CD4-positive, alpha-beta T cell treated with Interleukin-17A for 4 hours (primary cell): ENCODE results near the gene ITPR2.
"Not testable (repeated sequence)": the region's sequence is repeated elsewhere in the genome, so short reads cannot be mapped to it uniquely, and the experiment has no call there.

ENCODE experiments used
- DNase-seq: peaks from one replicate; pipeline ENCODE4 v3.0.0-alpha.2; 2020; ENCODE audit warnings: mixed read lengths

Gene ITPR2

DNA sequence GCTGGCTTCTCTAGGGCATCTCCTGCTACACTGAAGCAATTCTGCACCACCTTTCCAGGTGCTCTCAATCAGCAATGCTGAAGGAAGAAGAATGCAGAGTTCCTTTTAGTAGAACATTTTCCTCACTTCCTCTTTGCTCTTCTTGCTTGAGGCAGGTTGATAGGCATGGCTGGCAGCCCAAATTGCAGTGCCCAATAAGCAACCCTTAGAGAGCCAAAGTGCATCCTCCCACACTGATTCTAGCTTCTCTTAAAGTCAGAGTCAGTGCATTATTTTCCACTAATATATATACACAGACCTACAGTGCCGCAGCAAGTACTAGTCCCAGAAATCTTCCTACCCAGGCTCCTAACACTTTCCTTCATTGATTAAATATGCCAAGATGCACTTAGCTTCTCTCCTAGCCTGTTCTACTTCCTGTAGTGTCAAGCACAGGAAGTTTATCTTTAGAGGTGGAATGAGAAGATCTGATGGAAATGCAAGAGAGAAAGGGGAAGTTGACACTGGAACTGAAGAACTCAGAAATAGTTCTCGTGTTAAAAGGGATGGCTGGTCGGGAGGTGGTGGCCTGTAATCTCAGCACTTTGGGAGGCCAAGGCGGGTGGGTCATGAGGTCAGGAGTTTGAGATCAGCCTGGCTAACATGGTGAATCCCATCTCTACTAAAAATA lies 504.9 kb downstream of the ITPR2 start:
- DNase-seq = no peak

DNA sequence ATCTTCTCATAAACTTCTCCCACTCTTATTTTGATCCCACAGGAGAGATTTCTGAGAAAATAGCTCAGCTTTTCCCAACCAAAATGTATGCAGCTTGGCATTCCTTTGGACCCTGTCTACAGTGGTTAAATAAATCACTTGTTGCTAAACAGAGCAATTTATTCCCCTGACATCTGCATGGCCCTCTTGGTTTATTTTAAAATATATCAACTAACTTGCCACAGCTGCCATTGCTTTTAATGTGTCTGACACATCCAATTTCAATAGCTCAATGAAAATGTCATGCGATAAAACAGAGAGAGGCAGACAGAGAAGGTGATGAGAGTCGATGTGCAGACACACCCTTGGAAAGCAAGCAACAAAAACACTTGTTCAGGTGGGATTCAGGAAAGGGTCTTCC lies 509.3 kb downstream of the ITPR2 start:
- DNase-seq = no peak

DNA sequence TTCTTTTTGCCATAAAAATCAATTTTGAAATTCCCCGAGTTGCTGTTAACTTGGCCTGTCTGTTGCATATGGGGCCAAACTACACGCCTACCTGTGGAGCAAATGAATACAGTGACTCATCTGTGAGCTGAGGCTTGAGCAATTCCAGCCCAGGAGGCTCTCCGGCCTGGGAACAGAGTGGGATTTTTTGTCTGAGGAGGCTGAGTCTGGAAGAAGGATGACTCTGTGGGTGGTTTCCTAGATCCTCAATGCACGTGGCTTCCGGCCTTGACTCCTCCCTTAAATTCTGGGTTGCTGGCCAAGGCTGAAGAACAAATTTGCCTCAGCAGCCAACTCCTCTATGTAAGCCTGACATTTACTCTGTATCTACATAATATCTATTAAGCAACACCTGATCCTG lies 513.5 kb downstream of the ITPR2 start:
- no peak for DNase-seq

DNA sequence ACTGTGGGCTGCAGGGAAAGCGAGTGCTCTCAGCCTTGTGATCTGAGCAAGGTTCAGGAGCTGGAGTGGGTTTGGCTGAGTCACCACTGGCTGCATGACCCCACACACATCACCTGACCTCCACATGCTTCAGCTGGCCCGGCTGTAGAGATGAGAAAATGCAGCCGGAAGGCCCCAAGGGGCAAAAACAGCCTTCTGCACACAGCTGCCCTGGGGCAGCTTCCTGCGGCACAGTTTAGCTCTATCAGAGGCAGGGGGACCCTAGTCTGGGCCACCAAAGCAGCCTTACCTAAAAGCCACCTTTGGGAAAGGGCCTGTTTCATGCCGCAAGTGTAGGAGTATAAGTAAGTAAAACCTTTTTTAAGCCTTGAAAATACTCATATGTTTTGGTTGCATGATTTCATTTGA lies 514.3 kb downstream of the ITPR2 start:
- no peak for DNase-seq

DNA sequence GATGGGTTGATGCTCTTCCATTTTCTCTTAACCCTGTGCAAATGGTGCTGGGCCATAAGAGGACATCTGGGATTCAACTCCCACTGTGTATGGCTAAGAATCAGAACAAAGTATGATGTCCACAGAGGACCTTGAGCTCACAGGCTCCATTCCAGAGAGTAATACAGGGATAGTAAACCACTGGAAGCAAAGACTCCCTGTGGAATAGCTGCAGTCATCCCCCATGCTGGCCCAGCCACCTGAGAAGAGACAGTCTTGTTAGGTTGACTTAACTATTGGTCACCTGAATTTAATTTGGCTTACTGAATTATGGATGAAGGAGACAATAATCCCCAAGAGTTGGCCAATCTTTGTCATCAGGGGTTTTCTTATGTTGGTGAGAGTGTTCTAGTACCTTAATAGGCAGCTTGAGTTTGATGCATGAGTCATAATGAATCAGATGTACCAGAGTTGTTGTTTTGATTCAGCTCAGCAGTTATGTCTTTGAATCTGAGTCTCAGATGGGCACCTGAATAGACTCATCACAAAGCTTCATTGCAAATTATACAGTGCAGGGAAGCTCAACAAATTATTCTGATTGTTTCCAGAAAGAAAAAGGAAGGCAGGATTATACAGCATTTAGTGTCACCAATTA lies 514.9 kb downstream of the ITPR2 start:
- no peak for DNase-seq

DNA sequence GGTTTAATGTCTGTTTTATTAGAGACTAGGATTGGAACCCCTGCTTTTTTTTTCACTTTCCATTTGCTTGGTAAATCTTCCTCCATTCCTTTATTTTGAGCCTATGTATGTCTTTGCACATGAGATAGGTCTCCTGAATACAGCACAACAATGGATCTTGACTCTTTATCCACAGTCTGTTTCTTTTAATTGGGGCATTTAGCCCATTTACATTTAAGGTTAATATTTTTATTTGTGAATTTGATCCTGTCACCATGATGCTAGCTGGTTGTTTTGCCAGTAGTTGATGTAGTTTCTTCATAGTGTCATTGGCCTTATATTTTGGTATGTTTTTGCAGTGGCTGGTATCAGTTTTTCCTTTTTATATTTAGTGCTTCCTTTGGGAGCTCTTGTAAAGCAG lies 518.9 kb downstream of the ITPR2 start:
- DNase-seq = not testable (repeated sequence)

DNA sequence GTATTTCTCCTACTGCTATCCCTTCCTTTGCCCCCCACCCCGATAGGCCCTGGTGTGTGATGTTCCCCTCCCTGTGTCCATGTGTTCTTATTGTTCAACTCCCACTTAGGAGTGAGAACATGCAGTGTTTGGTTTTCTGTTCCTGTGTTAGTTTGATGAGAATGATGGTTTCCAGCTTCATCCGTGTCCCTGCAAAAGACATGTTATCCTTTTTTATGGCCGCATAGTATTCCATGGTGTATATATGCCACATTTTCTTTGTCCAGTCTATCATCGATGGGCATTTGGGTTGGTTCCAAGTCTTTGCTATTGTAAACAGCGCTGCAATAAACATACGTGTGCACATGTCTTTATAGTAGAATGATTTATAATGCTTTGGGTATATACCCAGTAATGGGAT lies 522.5 kb downstream of the ITPR2 start:
- not testable (repeated sequence) for DNase-seq

DNA sequence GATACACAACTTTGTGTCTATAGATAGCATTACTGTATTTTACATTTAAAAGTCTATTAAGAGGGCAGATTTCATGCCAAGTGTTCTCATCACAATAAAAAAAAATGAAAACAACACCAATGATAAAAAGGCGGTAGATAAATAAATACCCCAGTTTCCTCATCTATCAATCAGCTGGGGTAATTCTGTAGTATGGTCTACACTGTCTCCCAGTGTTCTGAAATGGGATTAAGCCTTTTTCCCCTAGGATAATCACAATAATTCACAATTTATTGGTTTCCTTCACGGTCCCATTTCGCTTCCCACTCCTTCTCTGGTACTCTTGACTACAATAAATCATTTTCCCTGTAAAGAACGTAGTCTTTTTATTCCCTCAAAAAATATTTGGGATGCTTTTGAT lies 523.4 kb downstream of the ITPR2 start:
- no peak for DNase-seq

DNA sequence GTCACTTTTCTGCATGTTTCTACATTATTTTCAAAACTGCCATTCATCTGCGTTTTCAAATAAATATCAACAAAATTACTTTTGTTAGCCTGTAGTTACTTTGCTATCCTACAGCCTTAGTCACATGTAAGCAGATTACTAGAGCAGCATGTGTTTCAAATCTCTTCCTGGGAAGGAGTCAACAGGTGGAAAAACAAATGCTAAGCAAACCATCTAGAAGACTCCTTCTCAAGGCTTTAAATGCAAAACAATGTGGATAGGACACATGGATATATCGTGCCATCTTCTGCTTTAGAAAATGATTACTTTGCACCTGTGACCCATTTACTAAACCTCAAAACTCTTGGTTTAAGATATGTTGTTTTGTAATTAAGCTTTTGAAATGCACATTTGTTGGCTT lies 528.7 kb downstream of the ITPR2 start:
- no peak for DNase-seq

DNA sequence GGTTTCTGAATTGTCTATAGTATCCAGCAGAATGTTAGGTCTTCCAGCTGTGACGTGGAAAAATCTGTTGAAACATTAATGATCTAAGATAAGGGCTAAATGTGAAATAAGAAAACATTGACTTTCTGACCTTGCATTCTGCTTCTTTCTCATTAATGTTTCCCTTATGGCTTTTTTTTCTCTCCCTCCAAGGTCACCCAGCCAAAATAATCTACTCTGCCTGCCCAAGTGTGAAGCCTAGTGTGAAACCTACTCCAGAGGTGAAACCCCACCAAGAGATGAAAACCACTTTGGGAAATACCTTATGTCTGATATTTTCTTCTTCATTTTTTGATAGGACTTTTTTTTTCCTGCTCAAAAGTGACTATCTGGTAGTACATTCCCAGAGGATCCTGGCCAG lies 529.6 kb downstream of the ITPR2 start:
- DNase-seq = no peak

DNA sequence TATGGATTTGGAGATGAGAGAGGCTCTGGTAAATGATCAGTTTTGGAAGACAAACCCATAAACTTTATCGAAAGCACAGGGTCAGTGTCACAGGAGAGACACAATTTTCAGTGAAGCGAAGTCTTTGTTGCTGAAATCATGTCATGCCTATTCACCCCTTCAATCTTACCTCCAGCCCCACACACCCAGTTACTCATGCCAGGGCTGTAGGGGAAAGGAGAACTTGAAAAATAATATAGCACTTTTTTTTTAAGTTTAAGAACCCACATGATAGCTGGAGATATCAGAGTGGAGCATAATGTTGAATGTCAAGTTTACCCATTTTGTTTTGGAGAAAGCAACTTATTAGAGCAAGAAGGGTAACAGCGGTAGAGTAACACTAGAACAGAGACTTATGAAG lies 530.2 kb downstream of the ITPR2 start:
- no peak for DNase-seq

DNA sequence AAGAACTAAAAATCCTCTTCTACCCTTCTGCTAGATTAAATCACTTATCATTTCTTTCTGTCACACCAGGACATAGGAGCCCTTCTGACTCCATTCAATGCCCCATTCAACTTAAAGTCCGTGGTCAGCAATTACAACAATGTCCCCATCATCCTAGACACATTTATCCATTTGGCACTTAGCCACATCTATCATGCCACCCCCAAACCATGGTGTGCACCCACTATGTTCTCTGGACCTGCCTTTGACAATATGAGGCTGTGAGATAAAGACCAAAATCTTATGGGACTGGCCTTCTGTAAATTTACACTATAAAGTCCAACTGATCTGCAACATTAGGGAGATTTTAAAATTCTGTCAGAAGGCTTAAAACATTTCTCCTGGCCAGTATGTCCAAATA lies 533.2 kb downstream of the ITPR2 start:
- no peak for DNase-seq

DNA sequence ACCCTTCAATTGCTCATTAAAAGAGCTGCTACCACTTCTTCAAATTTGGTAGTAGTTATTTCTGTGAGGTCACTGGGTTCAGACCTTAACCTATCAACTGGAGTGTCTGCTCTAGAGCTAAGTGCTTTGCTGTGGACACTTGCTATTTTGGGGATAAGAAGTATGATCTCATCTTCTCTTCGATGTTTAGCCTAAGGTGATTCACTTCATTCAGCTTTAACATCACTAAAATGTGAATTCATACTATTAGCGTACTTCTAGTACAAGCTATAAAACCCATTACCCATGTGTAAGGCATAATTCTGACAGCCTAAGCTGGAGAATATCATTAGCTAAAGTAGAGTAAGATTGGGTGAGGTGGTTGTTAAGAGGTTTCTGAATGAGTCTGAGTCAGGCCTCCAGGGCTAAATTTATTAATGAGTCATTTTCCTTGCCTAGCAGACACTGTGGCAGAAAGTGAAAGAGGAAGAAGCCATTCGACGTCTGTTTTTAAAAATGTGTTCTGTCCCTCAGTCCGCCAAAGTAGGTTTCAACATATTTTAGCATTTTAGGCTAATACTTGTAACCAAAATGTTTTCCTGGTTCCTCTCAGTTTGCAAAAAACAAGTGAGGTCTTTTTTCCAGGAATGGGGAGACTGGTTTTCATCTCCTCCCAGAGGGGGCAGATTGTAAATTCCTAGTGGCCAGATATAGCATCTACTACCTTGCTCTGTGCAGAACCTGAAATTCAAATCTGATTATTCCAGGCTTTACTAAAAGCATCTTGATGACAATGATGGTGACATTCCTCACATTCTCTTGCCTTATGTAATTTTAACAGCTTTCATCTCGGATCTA lies 534.0 kb downstream of the ITPR2 start:
- no peak for DNase-seq

DNA sequence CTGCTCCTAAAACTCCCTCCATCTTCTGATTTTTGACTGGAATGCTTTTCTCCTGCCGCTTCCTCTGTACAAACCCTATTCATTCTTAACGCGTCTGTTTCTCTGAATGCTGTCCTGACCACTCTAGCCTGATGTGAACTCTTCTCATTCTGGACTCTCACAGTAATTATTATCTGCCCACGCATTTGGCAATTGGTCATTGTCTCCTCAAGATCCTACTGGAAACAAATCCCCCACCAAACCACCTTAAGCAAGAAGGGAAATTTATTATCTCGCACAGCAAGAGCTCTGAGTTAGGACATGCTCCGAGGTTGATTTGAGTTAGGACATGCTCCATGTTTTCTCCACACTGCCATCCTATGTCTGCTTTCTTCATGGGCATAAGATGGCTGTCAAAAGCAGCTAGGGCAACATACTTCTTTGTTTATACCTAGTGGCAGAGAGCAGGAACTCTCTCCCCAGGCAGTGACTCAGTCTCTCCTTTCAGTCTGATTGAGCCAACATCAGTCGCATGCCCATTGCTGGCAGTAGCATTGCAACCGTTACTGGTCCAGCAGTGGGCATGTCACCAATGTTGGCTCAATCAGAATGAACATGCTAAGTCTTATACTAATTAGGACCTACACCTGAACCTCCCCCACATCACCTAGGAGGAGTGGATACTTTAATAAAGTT lies 535.5 kb downstream of the ITPR2 start:
- no peak for DNase-seq

DNA sequence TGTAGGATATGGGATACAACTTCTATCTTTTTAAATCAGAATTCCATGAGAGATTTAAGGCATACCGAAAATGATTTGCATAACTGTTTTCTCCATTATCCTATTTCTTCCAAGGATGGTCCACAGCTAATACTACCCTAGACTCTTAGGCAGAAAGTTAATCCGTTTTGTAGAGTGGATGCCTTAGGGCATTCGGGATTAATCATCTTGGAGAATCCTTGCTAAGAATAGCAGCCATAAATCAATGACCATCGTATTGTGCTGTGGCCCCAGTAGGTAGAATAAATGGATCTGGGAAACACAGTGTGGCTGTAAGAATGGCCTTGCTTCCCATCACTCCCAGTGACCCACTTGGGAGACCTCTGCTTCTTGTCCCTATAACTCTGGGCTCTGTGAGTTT lies 538.0 kb downstream of the ITPR2 start:
- no peak for DNase-seq

DNA sequence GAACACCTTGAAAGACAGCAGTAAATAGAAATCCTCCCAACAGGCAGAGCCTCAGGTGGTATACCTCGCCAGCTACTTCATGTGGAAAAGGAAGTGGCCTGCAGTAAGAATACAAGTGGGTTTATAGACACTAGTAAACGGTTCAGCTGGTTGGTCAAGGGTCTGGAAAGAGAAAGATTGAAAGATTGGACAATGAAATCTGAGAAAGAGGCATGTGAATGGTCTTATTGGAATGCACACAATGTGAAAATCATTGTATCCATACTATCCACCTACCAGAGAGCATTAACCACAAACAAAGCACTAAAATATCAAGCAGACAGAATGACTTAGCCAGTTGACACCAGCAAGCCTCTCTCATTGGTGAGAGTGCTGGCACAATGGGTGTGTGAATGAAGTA lies 539.4 kb downstream of the ITPR2 start:
- no peak for DNase-seq

DNA sequence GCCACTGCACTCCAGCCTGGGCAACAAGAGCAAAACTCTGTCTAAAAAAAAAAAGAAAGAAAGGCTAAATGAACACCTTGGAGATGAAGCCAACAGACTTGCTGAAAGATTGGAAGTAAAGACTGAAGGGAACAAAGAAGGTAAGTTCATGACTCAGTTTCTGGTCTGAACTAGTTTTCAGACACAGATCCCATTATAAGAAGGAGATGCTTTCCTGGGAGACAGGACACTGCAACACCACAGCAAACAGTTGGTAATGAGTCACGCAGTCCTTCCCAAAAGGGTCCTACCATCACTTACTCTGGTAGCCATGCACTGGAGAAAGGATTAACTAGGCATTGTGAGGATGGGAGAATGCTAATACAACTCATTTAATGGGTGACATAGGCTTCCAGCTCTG lies 540.4 kb downstream of the ITPR2 start:
- no peak for DNase-seq

DNA sequence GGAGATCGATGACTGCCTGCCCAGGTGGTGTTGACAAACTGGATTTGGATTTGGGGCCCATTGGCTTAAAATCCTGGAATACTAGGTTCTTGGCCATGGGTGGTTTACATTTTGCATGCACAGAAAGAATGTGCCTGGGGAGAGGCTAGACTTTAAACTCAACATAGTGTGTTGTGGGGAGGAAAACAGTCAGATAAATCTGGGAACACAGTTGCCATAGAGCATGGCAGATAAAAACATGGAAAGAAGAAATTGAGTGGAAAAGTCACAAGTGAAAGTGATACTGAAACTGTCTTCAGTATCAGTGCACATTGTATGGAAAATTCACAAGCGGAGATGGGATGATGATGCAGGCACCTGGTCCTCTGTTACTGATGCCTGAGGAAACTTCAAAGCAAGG lies 542.4 kb downstream of the ITPR2 start:
- DNase-seq = no peak

DNA sequence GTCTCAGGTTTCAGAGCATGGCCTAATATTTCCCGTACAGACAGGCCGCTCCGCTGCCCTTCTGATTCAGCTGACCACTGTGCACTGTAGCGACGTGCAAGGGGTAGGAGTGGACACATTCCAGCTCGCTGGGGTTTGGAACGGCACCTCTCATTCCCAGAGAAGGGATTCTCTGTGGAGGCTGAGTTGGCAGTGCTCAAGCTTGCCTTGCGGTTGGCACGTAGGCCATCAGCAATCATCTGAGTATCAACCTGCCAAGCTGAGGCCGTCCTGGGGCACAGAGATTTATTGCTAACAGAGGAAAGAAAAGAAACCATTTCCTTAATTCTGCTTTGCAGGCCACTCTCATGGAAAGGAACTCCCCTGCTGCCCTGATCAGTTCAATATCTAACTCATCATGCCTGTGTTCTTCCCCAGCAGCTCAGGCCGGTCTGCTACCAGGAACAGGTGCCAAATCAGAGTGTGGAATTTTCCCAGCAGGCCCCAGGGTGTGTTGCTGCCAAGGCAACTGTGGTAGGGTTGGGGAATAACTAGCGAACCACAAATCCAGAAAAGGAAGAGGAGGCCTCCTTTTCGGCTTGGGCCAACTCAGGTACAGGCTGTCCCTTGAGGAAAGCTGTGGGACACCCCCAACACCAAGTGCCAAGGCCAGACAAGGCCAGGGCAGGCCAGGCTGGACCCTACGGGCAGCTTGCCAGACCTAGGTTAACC lies 545.2 kb downstream of the ITPR2 start:
- DNase-seq = no peak
